NT2/D1 (cell line): Measurements from ENCODE around the gene ZNF536.

Source experiments
- SUZ12 ChIP-seq: IDR thresholded peaks from 2 replicates; pipeline ENCODE4 v1.6.1; 2011; ENCODE audit not compliant: insufficient read length, insufficient read depth; ENCODE audit errors: extremely low read depth
- YY1 ChIP-seq: IDR thresholded peaks from 2 replicates; pipeline ENCODE4 v1.6.1; 2011; ENCODE audit not compliant: insufficient read length, insufficient read depth
- ZNF274 ChIP-seq: IDR thresholded peaks from 2 replicates; pipeline ENCODE4 v1.6.1; 2011; ENCODE audit warnings: mild to moderate bottlenecking, low read depth, low read length

GRCh38 chr19:30555075-30555790 lies 183.0 kb downstream of the ZNF536 start:
- no peak for TF ChIP-seq SUZ12
- TF ChIP-seq ZNF274, result no peak
- TF ChIP-seq YY1, result no peak
